Stimulated activated CD4-positive, alpha-beta T cell treated with anti-CD3 and anti-CD28 coated beads, Interleukin-12 subunit alpha, Interleukin-12 subunit beta, amount 100 ng/mL, for 24 hours (primary cell): Measurements from ENCODE around the gene SNTB2.
"Not testable (repeated sequence)": the region's sequence is repeated elsewhere in the genome, so short reads cannot be mapped to it uniquely, and the experiment has no call there.

ENCODE experiments used
- DNase-seq, 2 experiments: peaks; one replicate each; pipeline ENCODE4 v3.0.0-alpha.2; 2020; ENCODE audit warnings: low read depth in 2 of 2

SNTB2 gene

GRCh38 chr16:69286941-69287713 lies 100.2 kb downstream of the SNTB2 start:
- no peak for DNase-seq

- not testable (repeated sequence) for DNase-seq
These were observed 104.7 kb downstream of the SNTB2 start for GRCh38 chr16:69291657-69292056.

- no peak for DNase-seq
These were observed 106.4 kb downstream of the SNTB2 start for GRCh38 chr16:69293401-69293800.

- DNase-seq, result no peak
These were observed 107.1 kb downstream of the SNTB2 start for GRCh38 chr16:69294051-69294450.

GRCh38 chr16:69296771-69297170 lies 109.8 kb downstream of the SNTB2 start:
- DNase-seq, result not testable (repeated sequence)

GRCh38 chr16:69298261-69298660 lies 111.3 kb downstream of the SNTB2 start:
- DNase-seq, result no peak

GRCh38 chr16:69301187-69301586 lies 114.2 kb downstream of the SNTB2 start:
- no peak for DNase-seq

GRCh38 chr16:69301861-69302260 lies 114.9 kb downstream of the SNTB2 start:
- DNase-seq, result no peak

GRCh38 chr16:69302301-69302700 lies 115.3 kb downstream of the SNTB2 start:
- DNase-seq, result no peak

GRCh38 chr16:69306031-69306430 lies 119.1 kb downstream of the SNTB2 start:
- no peak for DNase-seq

- no peak for DNase-seq
These were observed 120.1 kb downstream of the SNTB2 start for GRCh38 chr16:69307091-69307490.

GRCh38 chr16:69307856-69308255 lies 120.9 kb downstream of the SNTB2 start:
- DNase-seq, result no peak

GRCh38 chr16:69309316-69309715 lies 122.4 kb downstream of the SNTB2 start:
- no peak for DNase-seq

GRCh38 chr16:69310653-69311532 lies 123.9 kb downstream of the SNTB2 start, which contains the start of gene VPS4A:
Gene VPS4A (plus strand): TSS chr16:69311350. CDS start chr16:69311512, 162 bp downstream.
- DNase-seq, result peak; percentile 95 to 97

- peak in 1 of 2 experiments; percentile 27 for DNase-seq
These were observed 124.8 kb downstream of the SNTB2 start for GRCh38 chr16:69311533-69312387.

GRCh38 chr16:69313469-69313868 lies 126.5 kb downstream of the SNTB2 start:
- DNase-seq, result no peak

GRCh38 chr16:69314534-69314933 lies 127.6 kb downstream of the SNTB2 start:
- DNase-seq, result no peak

GRCh38 chr16:69315486-69316311 lies 128.7 kb downstream of the SNTB2 start:
- no peak for DNase-seq

- no peak for DNase-seq
These were observed 129.7 kb downstream of the SNTB2 start for GRCh38 chr16:69316595-69317034.

- DNase-seq, result no peak
These were observed 131.4 kb downstream of the SNTB2 start for GRCh38 chr16:69318177-69318910.
